Suppressor macrophage treated with lipopolysaccharide for 4 hours (primary cell): ENCODE results near the gene SSNA1.

Experiments
- DNase-seq: peaks from one replicate; pipeline ENCODE4 v3.0.0-alpha.2; 2020

SSNA1 gene

DNA sequence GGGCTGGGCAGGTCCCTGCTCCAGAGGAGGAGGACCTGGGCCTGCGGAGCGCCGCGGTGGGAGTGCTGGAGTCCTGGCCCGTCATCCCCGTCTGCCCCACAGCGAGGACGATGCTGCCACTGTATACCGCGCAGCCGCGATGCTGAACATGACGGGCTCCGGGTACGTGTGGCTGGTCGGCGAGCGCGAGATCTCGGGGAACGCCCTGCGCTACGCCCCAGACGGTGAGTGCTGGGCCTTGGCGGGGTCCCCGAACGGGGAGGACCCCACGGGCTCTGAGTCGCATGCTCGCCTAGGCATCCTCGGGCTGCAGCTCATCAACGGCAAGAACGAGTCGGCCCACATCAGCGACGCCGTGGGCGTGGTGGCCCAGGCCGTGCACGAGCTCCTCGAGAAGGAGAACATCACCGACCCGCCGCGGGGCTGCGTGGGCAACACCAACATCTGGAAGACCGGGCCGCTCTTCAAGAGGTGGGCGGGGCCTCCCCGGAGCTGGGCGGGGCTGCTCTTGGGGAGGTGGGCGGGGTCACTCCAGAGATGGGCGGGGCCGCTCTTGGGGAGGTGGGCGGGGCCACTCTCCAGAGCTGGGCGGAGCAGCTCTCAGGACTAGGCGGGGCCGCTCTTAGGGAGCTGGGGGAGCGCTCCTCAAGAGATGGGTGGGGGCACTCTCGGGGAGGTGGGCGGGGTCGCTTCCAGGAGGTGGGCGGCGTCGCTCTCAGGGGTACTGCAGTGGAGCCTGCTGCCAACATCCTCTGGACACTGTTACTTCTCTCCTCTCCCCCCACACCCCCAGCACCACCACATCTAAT is 31.7 kb upstream of the SSNA1 start:
- DNase-seq = peak; percentile 71

DNA sequence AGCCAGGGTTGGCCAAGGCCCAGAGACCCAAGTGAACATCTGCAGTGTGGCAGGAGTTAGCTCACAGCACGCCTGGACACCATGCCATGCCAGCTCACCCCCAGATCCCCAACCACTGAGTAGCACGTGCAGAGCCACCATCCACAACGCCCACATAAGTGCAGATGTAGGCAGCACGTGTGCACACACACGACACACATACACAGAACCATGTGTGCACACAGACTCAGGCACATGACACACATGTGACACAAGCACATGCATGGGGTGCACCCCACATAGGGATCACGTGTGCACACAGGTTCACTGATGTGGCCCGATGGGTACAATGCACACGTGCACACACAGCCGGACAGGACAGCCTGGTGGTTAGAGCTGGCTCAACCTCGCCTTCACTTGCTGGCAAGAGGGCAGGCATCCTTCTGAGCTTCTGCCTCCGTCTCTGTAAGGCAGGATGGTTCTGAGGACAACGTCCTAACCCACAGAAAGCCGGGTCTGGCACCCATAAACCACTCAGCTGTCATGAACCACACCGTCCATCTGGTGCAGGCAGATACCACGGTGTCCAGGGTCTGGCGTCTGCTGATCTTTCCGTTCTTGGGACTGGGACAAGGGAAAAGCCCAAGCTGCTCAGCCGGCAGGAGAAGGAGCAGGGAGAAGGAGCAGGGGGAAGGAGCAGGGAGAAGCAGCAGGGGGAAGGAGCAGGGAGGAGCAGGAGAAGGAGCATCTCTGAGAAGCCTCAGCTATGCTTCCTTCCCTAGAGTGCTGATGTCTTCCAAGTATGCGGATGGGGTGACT is 30.7 kb upstream of the SSNA1 start:
- DNase-seq = no peak

DNA sequence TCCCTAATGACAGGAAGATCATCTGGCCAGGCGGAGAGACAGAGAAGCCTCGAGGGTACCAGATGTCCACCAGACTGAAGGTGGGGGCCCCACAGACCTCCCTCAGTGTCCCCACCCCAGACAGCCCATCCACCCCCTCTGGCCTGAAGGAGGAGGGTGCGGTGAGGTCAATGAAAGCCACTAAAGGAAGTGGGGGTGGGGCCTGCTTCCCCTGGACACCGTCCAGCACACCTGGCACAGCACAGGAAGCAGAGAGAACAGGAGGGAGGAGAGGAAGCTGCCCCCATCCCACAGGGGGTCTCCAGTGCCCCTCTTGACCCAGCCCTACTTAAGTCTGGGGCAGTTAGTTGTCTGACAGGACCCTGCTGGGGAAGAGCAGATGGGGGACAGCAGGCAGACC is 29.9 kb upstream of the SSNA1 start:
- no peak for DNase-seq

DNA sequence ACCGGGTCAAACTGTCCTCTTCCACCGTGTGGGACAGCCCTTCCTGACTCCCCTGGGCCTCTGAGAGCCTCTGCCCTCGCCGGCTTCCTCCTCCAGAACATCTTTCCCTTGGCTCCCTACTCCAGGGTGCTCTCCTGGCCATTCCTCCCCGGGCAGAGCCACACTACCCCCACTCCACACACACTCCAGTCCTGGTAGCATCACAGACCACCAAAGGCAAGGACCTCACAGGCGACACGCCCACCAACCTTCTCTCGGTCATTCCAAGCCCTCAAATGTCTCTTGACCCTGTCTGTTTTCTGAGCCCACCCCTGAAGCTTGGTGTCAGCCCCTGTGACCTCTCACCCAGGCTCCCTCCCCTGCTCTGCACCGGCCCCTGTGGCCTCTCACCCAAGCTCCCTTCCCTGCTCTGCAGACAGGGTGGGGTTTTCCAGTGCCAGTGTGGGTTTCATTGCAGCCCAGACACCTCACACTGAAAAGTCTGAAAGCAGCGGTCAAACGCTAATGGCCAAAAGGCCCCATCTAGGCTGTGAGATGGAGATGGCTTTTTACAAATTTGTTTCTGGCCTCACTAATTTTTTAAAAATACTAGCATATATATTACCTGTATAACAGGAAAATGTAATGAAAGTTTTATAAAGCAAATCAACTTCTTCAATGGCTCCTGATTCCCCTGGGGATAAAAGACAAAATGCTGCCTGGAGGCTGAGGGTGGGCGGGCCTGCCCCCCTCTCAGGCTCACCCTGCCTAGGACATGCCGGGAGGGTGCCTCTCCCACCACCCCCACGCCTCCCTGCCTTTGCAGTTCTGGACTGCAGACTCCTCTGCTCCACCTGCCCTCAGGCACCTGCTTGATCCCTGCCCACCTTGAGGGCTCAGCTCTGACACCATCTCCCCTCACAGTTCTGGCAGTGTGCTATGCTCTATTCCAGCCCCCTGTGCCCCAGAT is 29.1 kb upstream of the SSNA1 start:
- DNase-seq = no peak

DNA sequence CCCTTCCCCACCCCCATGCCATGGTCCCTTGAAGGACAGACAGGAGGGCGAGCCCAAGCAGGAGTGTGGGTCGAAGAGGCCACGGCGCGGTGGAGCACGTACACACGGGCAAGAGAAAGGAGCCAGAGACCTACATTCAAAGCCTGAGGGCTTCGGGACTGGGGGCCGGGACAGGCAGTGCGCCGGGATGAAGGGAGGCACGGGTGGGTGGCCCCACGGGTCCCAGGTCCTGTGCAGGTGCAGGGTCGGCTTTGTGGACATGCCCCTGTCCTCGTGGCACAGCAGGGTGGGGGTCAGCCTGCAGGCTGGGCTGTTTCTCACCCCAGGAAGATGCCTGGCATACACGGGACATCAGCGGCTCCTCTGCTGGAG is 28.4 kb upstream of the SSNA1 start:
- no peak for DNase-seq

DNA sequence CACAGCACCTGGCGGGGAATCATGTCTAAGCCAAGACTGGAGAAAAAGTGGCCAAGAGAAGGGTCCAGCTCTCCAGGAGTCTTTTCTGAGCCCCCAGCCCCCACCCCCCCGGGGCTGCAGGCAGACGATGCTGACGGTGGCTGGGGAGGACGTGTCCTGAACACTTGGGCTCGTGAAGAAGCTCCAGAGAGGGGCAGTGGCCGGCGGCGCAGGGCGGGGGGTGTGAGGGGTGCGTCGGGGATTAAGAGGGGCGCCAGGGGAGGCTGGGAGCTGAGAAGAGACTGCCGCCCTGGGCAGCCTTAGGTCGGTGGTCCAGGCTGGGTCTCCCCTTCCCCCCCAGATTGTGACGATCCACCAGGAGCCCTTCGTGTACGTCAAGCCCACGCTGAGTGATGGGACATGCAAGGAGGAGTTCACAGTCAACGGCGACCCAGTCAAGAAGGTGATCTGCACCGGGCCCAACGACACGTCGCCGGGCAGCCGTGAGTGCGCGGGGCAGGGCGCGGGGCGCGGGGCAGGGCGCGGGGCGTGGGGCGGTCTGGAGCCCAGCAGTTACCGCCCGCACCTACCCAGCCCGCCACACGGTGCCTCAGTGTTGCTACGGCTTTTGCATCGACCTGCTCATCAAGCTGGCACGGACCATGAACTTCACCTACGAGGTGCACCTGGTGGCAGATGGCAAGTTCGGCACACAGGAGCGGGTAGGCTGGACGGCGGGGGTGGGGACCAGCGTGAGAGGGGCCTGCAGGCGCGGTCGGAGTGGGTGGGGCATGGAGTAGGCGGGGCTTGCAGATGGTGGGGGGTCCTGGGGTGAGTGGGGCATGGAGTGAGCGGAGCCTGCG is 27.5 kb upstream of the SSNA1 start:
- DNase-seq = no peak

DNA sequence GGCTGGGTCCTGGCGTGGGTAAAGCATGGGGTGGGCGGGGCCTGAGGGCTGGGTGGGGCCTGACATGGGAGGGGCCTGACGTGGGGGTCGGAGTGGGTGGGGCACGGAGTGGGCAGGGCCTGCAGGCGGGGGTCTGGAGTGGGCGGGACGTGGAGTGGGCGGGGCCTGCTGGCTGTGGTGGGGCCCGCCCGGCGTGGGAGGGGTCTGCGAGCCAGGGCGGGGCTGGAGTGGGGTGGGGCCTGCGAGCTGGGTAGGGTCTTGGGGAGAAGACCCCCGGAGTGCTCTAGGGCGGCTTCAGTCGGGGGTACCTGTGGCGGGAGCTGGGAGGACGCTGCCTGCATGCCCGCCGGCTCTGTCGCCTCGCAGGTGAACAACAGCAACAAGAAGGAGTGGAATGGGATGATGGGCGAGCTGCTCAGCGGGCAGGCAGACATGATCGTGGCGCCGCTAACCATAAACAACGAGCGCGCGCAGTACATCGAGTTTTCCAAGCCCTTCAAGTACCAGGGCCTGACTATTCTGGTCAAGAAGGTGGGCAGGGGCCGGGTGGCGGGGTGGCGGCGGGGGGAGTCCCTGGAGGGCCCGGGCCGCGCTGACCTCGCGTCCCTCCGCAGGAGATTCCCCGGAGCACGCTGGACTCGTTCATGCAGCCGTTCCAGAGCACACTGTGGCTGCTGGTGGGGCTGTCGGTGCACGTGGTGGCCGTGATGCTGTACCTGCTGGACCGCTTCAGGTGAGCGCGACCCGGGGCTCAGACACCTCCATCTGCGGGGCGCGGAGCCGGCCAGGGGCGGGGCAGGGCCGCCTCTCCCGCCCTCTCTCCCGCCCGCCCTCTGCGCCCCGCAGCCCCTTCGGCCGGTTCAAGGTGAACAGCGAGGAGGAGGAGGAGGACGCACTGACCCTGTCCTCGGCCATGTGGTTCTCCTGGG is 26.7 kb upstream of the SSNA1 start:
- DNase-seq = no peak

DNA sequence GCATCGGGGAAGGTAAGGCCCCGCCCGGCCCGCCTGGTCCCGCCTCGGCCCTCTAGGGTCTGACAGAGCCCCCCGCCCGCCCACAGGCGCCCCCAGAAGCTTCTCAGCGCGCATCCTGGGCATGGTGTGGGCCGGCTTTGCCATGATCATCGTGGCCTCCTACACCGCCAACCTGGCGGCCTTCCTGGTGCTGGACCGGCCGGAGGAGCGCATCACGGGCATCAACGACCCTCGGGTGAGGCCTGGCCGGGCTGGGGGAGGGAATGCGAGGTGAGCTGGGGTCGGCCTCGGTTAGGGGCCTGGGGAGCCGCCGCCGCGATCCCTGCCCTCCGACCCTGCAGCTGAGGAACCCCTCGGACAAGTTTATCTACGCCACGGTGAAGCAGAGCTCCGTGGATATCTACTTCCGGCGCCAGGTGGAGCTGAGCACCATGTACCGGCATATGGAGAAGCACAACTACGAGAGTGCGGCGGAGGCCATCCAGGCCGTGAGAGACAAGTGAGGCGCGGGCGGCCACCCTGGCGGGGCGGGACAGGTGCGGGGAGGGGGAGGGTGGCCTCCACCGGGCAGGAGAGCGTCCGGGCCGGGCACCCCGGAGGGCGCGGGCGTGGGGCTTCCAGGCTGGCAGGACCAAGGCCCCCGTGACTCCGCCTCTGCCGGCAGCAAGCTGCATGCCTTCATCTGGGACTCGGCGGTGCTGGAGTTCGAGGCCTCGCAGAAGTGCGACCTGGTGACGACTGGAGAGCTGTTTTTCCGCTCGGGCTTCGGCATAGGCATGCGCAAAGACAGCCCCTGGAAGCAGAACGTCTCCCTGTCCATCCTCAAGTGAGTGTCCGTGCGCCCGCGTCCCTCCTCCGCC is 25.7 kb upstream of the SSNA1 start:
- no peak for DNase-seq

DNA sequence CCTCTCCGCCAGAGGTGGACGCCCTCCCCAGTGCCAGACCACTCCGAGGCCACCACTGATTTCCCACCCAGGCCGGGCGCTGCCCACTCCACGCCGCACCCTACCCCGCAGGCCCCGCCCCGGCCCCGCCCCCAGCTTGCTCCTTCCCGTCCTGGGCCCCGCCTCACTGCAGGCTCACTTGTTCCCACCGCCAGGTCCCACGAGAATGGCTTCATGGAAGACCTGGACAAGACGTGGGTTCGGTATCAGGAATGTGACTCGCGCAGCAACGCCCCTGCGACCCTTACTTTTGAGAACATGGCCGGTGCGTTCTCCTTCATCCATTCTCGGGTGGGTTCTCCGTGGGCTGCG is 25.1 kb upstream of the SSNA1 start:
- no peak for DNase-seq

DNA sequence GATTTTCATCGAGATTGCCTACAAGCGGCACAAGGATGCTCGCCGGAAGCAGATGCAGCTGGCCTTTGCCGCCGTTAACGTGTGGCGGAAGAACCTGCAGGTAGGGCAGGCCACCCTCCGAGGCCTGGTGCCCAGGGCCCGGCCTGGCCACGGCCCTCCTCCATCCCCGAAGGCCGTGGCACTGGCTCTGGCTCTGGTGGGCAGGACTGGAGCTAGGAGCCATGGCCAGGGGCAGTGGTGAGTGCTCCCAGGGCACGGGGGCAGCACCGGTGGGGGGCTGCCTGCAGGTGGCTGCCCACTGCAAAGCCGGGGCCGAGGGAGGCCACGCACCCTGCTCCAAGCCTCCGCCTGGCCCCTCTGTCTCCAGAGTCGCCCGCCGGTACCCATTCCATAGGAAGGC is 24.7 kb upstream of the SSNA1 start:
- no peak for DNase-seq

DNA sequence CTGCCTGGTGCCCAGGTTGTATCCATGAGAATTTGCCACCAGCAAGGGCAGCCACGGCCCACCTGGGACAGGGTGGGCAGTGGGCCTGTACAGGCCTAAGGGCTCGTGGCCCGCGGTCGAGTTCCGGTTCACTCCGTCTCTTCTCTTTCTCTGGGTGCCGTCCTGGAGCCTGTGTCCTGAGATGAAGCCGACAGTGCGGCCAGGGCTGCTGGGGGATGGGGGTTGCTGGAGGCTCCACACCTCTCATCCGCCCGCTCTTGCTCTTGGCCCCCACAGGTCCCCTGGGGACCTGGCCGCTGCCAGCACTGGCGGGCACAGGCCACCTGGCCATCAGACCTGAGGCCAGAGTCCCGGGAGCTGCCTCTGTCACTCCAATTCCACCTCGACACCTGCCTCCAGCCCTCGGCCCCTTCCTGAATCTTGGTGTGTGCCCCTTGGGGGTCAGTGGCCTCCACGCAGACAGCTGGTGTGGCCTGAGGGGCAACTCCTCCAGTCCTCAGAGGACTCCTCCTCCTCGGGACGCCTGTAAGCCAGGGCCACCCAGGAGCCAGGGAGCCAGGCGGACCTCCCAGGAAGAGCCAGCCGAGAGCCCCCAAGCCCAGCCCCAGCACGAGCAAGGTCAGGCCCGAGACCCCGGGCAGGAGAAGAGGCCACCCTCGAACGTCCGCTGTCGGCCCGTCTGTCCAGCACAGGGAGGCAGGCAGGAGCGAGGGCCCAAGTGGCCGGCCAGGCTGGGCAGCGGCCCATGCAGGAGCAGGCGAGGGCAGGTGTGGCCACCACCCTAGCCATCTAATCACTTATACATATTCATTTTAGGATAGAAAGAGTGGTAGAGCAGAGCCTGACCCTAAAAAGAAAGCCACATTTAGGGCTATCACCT is 23.9 kb upstream of the SSNA1 start:
- DNase-seq = no peak

DNA sequence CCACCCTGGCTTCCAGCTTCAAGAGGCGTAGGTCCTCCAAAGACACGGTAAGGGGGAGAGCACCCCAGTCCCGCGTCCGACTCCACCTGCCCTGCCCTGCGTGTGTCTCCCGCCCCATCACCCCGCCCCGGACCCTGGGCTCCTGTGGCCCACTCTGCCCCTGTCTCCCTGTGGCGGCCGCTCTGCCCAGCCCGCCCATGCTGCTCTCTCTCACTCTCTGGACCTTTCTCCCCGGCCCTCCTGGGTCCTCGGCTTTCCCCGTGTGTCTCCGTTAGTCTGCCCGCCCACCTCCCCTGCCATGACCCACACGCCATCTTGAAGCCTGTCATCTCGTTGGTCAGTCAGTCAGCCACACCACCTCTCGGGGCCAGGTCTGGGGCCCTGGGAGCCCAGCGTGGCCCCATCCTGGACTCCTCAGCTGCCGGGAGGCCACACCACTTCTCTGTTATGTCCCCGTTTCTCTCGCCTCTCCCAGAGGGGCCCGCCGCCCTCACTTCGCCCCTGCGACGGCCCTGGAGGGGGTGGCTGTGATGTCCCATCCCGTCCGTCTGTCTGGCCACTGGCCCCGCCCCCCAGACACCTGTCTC is 23.1 kb upstream of the SSNA1 start:
- no peak for DNase-seq

DNA sequence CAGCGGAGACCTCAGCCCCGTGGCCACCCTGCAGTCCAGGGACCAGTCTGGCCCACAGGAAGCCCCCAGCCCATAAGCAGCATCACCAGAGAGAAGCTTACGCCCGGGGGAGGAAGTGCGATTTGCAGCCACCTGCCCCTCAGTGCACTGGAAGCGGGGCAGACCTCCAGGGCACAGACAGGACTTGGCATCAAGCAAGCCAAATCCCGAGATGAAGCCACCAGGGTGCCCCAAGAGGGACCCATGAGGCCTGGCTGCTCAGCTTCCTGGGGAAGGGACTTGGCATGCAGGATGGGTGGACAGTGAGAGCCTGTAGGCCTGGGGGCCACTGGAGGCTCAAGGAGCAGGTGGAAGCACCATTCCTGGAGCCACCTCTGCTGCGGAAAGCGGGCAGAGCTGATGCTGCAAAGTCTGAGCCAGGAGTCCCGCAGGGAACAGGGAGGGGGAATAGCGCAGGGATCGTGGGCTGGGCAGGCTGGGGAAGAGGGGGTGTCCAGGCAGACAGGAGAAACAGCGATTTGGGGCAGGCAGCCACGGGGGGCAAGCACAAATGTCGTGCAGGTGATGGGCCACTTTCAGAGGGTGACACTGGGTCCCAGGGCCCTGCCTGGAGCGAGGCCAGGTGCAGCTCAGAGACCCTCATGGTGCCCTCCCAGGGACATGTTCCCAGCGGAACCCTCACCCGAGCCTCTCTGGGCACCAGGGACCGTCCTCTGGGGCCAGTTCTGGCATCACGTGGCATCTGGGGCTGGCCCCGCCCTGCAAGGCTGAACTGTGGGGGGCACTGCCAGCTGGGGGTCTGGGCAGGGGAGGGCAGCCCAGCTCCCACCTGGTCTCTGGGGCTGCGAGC is 21.9 kb upstream of the SSNA1 start:
- DNase-seq = no peak

DNA sequence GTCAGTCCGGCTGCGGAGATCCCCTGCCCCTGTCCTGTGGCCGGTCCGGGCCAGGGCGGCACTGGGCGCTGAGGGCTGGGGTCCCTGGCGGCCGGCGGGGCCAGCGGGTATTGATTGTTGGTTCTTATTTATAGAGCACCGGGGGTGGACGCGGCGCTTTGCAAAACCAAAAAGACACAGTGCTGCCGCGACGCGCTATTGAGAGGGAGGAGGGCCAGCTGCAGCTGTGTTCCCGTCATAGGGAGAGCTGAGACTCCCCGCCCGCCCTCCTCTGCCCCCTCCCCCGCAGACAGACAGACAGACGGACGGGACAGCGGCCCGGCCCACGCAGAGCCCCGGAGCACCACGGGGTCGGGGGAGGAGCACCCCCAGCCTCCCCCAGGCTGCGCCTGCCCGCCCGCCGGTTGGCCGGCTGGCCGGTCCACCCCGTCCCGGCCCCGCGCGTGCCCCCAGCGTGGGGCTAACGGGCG is 21.2 kb upstream of the SSNA1 start:
- no peak for DNase-seq

DNA sequence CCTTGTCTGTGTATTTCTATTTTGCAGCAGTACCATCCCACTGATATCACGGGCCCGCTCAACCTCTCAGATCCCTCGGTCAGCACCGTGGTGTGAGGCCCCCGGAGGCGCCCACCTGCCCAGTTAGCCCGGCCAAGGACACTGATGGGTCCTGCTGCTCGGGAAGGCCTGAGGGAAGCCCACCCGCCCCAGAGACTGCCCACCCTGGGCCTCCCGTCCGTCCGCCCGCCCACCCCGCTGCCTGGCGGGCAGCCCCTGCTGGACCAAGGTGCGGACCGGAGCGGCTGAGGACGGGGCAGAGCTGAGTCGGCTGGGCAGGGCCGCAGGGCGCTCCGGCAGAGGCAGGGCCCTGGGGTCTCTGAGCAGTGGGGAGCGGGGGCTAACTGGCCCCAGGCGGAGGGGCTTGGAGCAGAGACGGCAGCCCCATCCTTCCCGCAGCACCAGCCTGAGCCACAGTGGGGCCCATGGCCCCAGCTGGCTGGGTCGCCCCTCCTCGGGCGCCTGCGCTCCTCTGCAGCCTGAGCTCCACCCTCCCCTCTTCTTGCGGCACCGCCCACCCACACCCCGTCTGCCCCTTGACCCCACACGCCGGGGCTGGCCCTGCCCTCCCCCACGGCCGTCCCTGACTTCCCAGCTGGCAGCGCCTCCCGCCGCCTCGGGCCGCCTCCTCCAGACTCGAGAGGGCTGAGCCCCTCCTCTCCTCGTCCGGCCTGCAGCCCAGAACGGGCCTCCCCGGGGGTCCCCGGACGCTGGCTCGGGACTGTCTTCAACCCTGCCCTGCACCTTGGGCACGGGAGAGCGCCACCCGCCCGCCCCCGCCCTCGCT is 20.5 kb upstream of the SSNA1 start:
- no peak for DNase-seq

DNA sequence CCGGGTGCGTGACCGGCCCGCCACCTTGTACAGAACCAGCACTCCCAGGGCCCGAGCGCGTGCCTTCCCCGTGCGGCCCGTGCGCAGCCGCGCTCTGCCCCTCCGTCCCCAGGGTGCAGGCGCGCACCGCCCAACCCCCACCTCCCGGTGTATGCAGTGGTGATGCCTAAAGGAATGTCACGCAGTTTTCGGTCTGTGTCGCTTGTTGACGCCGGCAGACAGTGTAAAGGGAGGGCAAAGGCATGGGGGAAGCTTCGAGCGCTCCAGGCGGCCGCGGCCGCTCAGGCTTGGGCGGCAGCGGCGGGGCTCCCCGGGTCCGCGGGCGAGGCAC is 19.9 kb upstream of the SSNA1 start:
- no peak for DNase-seq
